GM20000 (cell line): Measurements from ENCODE around the gene ACAT2.
"Not testable (repeated sequence)": the region's sequence is repeated elsewhere in the genome, so short reads cannot be mapped to it uniquely, and the experiment has no call there.

ENCODE experiments used
- DNase-seq: peaks from one replicate; pipeline ENCODE4 v3.0.0; 2012; ENCODE audit warnings: low spot score
- CTCF ChIP-seq: IDR thresholded peaks from 2 replicates; pipeline ENCODE4 v1.5.1; 2012; ENCODE audit warnings: mild to moderate bottlenecking, control low read depth; ENCODE audit errors: extremely low read depth, missing control alignments

Gene ACAT2

GRCh38 chr6:159726918-159727716 is 34.7 kb upstream of the ACAT2 start, which contains the start of gene WTAP:
Gene WTAP, plus strand, starts transcription at chr6:159727506. Its CDS starts 8,760 bp downstream, at chr6:159736266.
- TF ChIP-seq CTCF, result no peak
- DNase-seq, result peak; percentile 95

GRCh38 chr6:159727717-159728445 is 34.0 kb upstream of the ACAT2 start:
- no peak for TF ChIP-seq CTCF
- DNase-seq, result peak; percentile 72

- TF ChIP-seq CTCF, result no peak
- DNase-seq, result no peak
These were observed 33.3 kb upstream of the ACAT2 start for GRCh38 chr6:159728531-159728964.

- DNase-seq, result peak; percentile 27
- TF ChIP-seq CTCF, result no peak
These were observed 32.1 kb upstream of the ACAT2 start for GRCh38 chr6:159729598-159730331.

- no peak for TF ChIP-seq CTCF
- DNase-seq, result no peak
These were observed 31.5 kb upstream of the ACAT2 start for GRCh38 chr6:159730332-159730676.

- not testable (repeated sequence) for DNase-seq
These were observed 29.3 kb upstream of the ACAT2 start for GRCh38 chr6:159732550-159732949.

- DNase-seq, result not testable (repeated sequence)
These were observed 28.4 kb upstream of the ACAT2 start for GRCh38 chr6:159733395-159733794.

GRCh38 chr6:159736908-159737307 is 24.9 kb upstream of the ACAT2 start:
- no peak for TF ChIP-seq CTCF
- no peak for DNase-seq
